ENCODE measurements around the gene MAPKBP1.

Gene MAPKBP1

DNA sequence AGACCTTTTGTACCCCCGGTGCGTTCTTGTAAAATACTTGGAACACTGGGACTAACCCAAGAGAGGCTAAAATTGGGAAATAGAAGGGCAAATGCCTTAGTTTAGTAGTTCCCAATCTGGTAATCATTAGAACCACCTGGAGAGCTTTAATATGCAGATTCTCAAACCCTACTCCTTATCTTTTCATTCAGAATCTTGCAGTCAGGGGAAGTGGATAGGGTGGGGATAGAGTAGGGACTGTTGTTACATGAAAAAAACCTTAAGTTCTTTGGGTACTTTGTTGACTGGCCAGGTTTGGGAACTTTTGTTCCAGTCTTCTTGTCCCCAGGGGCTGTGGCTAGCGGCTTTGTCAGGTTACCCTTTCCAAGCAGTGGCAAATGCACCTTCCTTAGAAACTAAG, 15.9 kb downstream of the MAPKBP1 start:
- Histone ChIP-seq H3K27me3 (no peaks in the 10 kb centered on the region), H3K4me3 (0 out of 20 replicates have a peak overlapping the region, but pooled peaks of 1 of the 10 experiments have one; percentile 0), H3K27ac (peak overlapping the region; percentile 32 to 77 (median 70); a peak in 21 of 22 replicates), H4K20me1 (no peaks in the 10 kb centered on the region; a peak in 1 of 22 replicates), H3K4me2 (peak overlapping the region; percentile 71 to 96 (median 83)), H3K9ac (peak overlapping the region in 7 of 11 experiments; percentile 2 to 64 (median 50); a peak in 12 of 22 replicates), H3K9me3 (replicated peaks in 1 of 11) (no peaks in the 10 kb centered on the region), H3K4me1 (peaks cover 55 to 92% (median 81%) of the 10 kb centered on the region in 10 experiments), H3K36me3 (no peaks in the 10 kb centered on the region)
- no peak for TF ChIP-seq Cebpa-rat (IDR thresholded peaks at IDR 0.05)

DNA sequence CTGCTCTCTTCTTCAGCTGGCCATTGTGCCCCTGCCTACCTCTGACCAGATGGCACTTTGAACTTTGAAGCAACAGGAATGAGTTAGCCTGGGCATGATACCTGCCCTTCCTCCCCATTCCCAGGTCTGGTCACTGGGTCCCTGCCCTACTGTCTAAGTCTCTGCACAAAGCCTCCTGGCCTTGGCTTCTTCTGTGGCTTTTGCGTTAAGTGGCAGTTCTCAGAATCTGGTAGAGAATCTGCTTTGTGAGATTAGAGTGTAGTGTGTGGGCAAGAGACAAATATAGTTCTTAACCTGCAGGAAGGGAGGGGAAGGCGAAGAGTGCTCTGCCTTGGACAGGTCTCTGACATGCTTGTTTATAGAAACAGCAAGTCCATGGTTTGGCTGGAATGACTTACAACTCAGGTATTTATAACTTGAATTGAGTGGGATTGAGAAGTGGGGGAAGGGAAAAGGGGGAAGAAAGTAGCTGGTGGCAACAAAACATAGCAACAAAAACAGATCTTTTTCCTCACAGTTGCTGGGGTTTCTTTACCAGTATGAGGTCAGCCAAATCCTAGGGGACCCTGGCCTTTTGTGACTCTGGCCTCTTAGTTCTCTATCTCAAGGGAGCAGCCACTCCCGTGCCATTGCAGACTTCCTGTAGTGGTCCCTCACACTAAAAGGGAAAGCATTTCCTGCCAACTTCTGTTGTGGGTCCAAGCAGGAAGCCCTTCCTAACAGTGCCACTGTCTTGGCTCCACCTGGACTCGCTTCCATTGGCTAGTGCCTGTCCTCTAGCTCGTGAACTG, 16.7 kb downstream of the MAPKBP1 start:
- Histone ChIP-seq H3K27ac (peak overlapping the region; percentile 32 to 77 (median 70); a peak in 21 of 22 replicates), H3K9me3 (replicated peaks in 1 of 11) (no peaks in the 10 kb centered on the region), H3K4me2 (peak overlapping the region; percentile 71 to 96 (median 83)), H3K4me3 (peak overlapping the region in 6 of 10 experiments; percentile 0 to 40 (median 8); a peak in 7 of 20 replicates), H3K27me3 (no peaks in the 10 kb centered on the region), H3K36me3 (no peaks in the 10 kb centered on the region), H3K4me1 (peaks cover 63 to 93% (median 88%) of the 10 kb centered on the region in 10 experiments), H3K9ac (peak overlapping the region in 10 of 11 experiments; percentile 2 to 64 (median 48); a peak in 18 of 22 replicates), H4K20me1 (no peaks in the 10 kb centered on the region; a peak in 1 of 22 replicates)
- TF ChIP-seq Cebpa-rat (IDR thresholded peaks at IDR 0.05) = no peak

DNA sequence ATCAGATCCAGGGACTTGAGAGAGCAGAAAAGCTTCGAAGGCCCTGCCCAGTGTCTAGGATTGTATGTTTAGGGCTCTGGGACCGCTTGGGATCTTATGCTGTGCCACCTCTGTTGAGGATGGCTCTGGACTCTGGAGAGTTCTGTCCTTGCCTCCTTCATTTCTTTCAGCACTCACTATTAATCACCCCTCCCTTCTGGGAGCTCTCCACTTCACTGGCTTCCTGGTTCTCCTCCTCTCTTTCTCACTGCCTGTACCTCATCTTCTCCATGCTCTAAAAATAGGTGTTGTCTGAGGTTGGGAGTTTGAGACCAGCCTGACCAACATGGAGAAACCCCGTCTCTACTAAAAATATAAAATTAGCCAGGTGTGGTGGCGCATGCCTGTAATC, 17.3 kb downstream of the MAPKBP1 start:
- H3K27ac ChIP-seq = peak overlapping the region; percentile 32 to 77 (median 70); a peak in 21 of 22 replicates
- no peaks in the 10 kb centered on the region for H3K27me3 ChIP-seq
- no peaks in the 10 kb centered on the region for H3K36me3 ChIP-seq
- peak overlapping the region in 9 of 11 experiments; percentile 19 to 64 (median 49); a peak in 15 of 22 replicates for H3K9ac ChIP-seq
- peak overlapping the region; percentile 71 to 96 (median 83) for H3K4me2 ChIP-seq
- no peak for TF ChIP-seq Cebpa-rat (IDR thresholded peaks at IDR 0.05)
- no peaks in the 10 kb centered on the region; a peak in 1 of 22 replicates for H4K20me1 ChIP-seq
- H3K4me1 ChIP-seq = peaks cover 69 to 99% (median 93%) of the 10 kb centered on the region in 10 experiments
- H3K9me3 ChIP-seq (replicated peaks in 1 of 11) = no peaks in the 10 kb centered on the region
- peak overlapping the region in 5 of 10 experiments; percentile 0 to 16 (median 4); a peak in 3 of 20 replicates for H3K4me3 ChIP-seq

DNA sequence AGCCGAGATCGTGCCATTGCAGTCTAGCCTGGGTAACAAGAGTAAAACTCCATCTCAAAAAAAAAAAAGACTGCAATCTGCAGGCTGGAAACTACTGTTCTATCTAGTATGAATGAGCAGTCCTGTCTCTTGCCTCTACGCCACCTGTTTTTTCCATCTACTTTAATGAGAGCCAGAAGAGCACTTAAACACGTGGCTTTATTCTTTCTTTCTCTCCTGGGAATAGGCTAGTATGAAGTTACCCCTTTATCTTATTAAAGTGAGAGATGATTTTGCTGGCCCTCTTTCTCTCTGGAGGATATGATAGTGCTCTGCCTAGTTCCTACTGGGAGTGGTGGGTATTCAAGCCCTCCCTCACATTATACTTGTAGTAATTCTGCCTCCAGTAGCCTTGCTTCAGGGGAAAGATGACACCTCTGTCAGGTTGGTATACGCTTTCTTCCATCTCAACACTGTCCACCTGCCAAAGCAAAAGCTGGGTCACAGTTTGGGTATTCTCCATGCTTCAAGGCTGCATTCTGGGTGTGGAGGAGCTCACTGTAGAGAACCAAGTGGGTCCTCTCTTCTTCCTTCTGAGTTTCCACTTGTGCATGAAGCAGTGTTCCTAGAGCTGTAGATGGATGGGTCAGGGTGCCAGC, 17.8 kb downstream of the MAPKBP1 start:
- H3K27me3 ChIP-seq = no peaks in the 10 kb centered on the region
- no peaks in the 10 kb centered on the region for H3K36me3 ChIP-seq
- peak overlapping the region in 8 of 11 experiments; percentile 67 to 77 (median 70); a peak in 14 of 22 replicates for H3K27ac ChIP-seq
- no peak overlapping the region for H3K4me3 ChIP-seq
- H3K9me3 ChIP-seq (replicated peaks in 1 of 11) = no peaks in the 10 kb centered on the region
- 0 out of 22 replicates have a peak overlapping the region, but pooled peaks of 4 of the 11 experiments have one; percentile 49 to 64 (median 54) for H3K9ac ChIP-seq
- H3K4me1 ChIP-seq = peaks cover 74 to 100% (median 95%) of the 10 kb centered on the region in 10 experiments
- no peak for TF ChIP-seq Cebpa-rat (IDR thresholded peaks at IDR 0.05)
- H3K4me2 ChIP-seq = peak overlapping the region; percentile 71 to 96 (median 83)
- no peaks in the 10 kb centered on the region; a peak in 1 of 22 replicates for H4K20me1 ChIP-seq

DNA sequence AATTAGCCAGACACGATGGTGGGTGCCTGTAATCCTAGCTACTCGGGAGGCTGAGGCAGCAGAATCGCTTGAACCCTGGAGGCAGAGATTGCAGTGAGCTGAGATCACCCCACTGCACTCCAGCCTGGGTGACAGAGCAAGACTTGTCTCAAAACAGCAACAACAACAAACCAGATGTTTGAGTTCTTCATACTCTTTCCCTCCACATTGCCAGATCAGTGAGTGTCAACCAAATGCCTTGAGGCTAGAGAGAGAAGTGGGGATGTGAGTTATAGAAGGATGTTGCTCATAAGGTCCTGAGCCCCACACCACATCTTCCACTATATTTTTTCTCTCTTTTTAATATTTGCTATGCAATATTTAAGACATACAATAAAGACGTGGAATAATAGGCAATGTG, 19.8 kb downstream of the MAPKBP1 start:
- peak overlapping the region in 7 of 11 experiments; percentile 4 to 84 (median 13); a peak in 5 of 22 replicates for H3K4me2 ChIP-seq
- no peaks in the 10 kb centered on the region for H3K36me3 ChIP-seq
- H3K4me3 ChIP-seq = no peak overlapping the region
- peaks cover 63 to 98% (median 92%) of the 10 kb centered on the region in 10 experiments for H3K4me1 ChIP-seq
- no peak for TF ChIP-seq Cebpa-rat (IDR thresholded peaks at IDR 0.05)
- peaks cover 0 to 3% (median 0%) of the 10 kb centered on the region in 11 experiments; a peak in 3 of 22 replicates for H4K20me1 ChIP-seq
- no peaks in the 10 kb centered on the region for H3K9me3 ChIP-seq (replicated peaks in 1 of 11)
- no peak overlapping the region for H3K9ac ChIP-seq
- H3K27me3 ChIP-seq = no peaks in the 10 kb centered on the region
- H3K27ac ChIP-seq = no peak overlapping the region

DNA sequence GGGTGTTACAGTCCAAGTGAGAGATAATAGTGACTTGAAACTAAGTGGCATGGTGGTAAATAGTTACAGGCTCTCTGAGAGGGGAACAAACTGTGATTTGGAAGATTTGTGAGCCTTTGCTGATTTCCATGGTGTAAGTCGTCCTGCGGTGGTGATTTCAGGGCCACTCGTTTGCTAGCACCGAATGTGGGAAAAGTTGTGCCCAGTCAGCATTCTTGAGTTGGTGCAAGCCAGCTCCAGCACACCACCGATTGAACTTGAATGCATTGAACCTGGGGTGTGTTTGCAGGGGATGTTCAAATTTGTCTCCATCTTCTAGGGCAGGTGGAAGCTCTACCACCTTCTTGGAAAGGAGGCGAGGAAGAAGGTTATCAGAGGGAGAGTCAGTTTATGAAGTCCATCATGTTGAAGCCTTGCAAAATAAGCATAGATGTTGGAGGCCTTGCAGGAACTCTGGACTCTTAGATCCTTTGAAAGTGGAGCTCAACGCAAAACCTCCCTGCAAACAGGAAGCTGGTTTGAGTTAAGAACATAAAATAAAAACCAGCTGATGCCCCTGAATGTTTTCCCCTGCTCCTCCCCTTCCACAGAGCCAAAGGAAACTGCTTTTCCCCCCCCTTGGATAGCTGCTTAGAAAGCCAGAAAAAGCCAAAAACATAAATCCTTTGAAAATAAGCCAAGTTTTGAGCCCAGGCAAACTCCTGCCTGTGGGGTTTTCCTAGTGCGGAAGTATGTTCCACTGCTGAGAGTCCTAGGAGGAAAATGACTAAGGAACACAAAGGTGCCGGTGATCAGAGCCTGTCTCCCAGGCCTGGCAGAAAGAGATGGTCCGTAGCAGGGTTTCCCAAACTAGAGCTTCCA, 21.9 kb downstream of the MAPKBP1 start:
- no peak for TF ChIP-seq Cebpa-rat (IDR thresholded peaks at IDR 0.05)
- peaks cover 41 to 84% (median 76%) of the 10 kb centered on the region in 10 experiments for H3K4me1 ChIP-seq
- H3K4me2 ChIP-seq = peak overlapping the region; percentile 61 to 88 (median 79)

DNA sequence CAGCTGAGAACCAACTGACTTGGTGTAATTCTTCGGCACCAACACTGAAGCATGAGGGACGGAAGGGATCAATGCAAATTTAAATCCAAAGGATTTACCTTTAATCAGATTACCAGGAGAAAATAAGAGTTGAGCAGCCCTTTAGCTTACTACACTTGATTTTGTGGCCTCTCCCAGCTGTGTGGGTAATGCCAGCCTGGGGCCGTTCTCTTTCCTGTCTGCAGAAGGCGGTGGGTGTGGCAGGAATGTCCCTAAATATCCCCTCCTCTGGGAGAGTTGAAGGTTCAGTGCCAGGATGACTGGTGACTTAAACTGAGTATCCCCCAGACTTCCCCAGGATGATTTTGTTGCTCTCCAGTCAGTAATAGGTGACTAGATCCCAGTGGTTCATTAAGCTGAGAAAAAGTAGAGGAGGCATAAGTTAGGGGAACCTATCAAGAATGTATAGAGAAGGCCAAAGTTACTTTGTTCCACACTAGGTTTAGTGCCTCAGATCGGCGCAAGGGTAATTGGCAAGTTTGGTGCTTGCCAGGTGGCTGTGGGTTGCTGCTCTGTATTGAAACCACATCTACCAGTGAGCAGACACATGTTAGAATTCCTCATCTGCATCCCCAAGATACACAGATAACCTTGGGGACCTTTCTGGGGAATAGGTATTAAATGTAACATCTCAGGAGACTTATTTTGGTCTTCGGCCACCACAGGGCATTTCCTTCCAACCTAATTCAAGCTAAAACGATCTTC, 23.1 kb downstream of the MAPKBP1 start:
- H3K4me3 ChIP-seq = no peak overlapping the region
- H4K20me1 ChIP-seq = peaks cover 0 to 10% (median 0%) of the 10 kb centered on the region in 11 experiments; a peak in 4 of 22 replicates
- H3K4me2 ChIP-seq = peak overlapping the region; percentile 61 to 88 (median 79)
- peaks cover 21 to 31% (median 27%) of the 10 kb centered on the region in 11 experiments for H3K36me3 ChIP-seq
- no peak for TF ChIP-seq Cebpa-rat (IDR thresholded peaks at IDR 0.05)
- H3K9ac ChIP-seq = peak overlapping the region in 4 of 11 experiments; percentile 2 to 16 (median 6); a peak in 2 of 22 replicates
- no peak overlapping the region for H3K27ac ChIP-seq
- H3K27me3 ChIP-seq = no peaks in the 10 kb centered on the region
- peaks cover 31 to 73% (median 64%) of the 10 kb centered on the region in 10 experiments for H3K4me1 ChIP-seq
- H3K9me3 ChIP-seq (replicated peaks in 1 of 11) = peaks cover 0 to 20% (median 18%) of the 10 kb centered on the region in 11 experiments; a peak in 17 of 22 replicates

More for the DNA sequence above, 21.9 kb downstream of the MAPKBP1 start:
- Histone ChIP-seq H3K27me3 (no peaks in the 10 kb centered on the region), H3K27ac (peak overlapping the region in 6 of 11 experiments; percentile 10 to 34 (median 29); a peak in 6 of 22 replicates), H3K36me3 (peaks cover 11 to 20% (median 16%) of the 10 kb centered on the region in 11 experiments), H3K9me3 (replicated peaks in 1 of 11) (peaks cover 0 to 11% (median 8%) of the 10 kb centered on the region in 11 experiments; a peak in 16 of 22 replicates), H3K4me3 (no peak overlapping the region), H3K9ac (peak overlapping the region in 6 of 11 experiments; percentile 0 to 31 (median 12); a peak in 5 of 22 replicates), H4K20me1 (peaks cover 0 to 10% (median 0%) of the 10 kb centered on the region in 11 experiments; a peak in 4 of 22 replicates)

Data from BLaER1 treated with 17β-estradiol and CSF1 and Interleukin-3, amounts not matched to agents 10 nM and 100 nM (cell line).